Measurements from ENCODE around the gene MIP.
"Not testable (repeated sequence)": the region's sequence is repeated elsewhere in the genome, so short reads cannot be mapped to it uniquely, and the experiment has no call there.

MIP gene

DNA sequence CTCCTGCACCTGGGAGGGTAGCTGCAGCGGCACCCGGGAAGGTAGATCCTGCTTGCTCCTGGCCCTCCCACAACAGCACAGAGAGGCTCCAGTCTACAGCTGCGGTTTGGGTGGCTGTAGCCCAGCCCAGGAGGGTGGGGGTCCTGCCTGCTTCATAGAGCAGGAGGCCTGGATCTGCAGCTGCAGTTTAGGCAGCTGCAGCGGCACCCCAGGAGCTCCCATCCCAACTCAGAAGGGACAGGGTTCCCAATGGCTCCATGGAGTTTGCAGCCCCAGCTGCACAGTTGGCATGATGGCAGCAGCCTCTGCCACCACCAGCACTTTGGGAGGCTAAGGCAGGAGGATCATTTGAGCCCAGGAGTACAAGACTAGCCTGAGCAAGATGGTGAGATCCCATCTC is 43.7 kb downstream of the MIP start:
- DNase-seq (ENCODE audit: low read depth) = no peak

DNA sequence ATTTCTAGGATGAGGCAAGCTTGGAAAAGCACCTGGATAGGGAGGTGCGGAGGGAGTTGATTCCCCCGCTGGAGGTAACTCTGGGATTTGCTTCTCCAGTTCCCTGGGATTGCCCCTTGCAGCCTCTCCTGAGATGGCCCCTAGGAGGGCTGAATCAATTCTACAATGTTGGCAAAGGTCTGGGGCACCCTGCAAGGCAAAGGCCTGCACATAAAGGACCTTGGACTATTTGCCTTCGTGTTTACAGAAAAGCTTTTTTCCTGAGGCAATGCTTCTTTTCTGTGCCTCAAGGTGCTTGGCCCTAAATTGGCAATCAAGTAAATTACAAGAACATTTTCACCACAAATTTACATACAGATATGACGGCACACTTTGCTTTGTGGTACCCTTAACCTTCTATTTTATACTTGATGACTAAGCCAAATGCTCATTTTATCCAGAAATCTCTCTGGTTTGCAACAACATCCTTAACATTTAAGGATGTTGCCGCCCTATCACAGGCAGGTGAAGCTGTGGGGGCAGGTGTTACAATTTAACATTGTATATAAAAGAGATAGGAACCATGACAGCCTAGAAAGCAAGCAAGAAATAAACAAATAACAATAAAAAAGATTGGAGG is 45.5 kb downstream of the MIP start:
- no peak for DNase-seq (ENCODE audit: low read depth)

DNA sequence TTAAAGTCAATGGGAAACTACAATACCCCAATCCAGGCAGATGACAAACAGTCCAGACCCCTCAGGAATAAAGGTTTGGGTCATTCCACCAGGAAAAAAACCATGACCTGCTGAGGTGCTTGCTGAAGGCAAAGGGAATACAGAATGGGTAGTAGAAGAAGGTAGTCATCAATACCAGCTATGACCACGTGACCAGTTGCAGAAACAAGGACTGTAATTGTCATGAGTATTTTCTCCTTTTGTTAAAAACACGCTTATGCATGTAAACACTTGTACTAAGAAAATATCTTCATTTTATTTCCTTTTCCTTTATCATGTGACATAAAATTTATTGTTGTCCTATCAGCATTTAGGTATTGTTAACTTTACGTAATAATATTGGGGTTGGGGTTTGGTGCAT is 50.2 kb downstream of the MIP start:
- not testable (repeated sequence) for DNase-seq (ENCODE audit: low read depth)

DNA sequence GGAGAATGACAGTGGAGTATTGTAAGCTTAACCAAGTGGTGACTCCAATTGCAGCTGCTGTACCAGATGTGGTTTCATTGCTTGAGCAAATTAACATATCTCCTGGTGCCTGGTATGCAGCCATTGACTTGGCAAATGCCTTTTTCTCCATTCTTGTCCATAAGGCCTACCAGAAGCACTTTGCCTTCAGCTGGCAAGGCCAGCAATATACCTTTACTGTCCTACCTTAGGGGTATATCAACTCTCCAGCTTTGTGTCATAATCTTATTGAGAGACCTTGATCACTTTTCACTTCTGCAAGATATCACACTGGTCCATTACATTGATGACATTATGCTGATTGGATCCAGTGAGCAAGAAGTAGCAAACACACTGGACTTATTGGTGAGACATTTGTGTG is 52.8 kb downstream of the MIP start:
- not testable (repeated sequence) for DNase-seq (ENCODE audit: low read depth)

DNA sequence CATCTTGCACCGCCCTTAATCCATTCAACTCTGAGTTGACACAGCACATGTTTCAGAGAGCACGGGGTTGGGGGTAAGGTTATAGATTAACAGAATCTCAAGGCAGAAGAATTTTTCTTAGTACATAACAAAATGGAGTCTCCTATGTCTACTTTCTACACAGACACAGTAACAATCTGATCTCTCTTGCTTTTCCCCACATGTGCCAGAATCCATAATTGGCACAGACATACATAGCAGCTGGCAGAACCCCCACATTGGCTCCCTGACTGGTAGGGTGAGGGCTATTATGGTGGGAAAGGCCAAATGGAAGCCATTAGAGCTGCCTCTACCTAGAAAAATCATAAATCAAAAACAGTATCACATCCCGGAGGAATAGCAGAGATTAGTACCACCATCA is 53.3 kb downstream of the MIP start:
- not testable (repeated sequence) for DNase-seq (ENCODE audit: low read depth)
